Muscle of back (tissue), 11 donors: ENCODE results near the gene SCAPER. TPM values are rescaled to one million over a fixed set of nuclear protein-coding genes. Genes with fewer than 3 reads are reported as not detected.

Experiments used
- DNase-seq, 3 donors: peaks; one replicate each; pipeline versions ENCODE4 v3.0.0 to v3.0.0-alpha.2; 2013
- polyA plus RNA-seq, 10 donors: library from polyadenylated mRNA; unstranded; fragments of 120-200 nt; gene quantifications; one replicate each; pipeline ENCODE4 v1.2.1, GENCODE V29; 2013; ENCODE audit not compliant: insufficient read length in 10 of 10

SCAPER gene
- polyA plus RNA-seq, 10 donors, result 33.9 to 94.7 (median 53.3) TPM

- peak in 1 of 3 donors; percentile 4 for DNase-seq
These were observed 226.4 kb downstream of the SCAPER start for GRCh38 chr15:76678766-76679165.

- DNase-seq, result peak in 1 of 3 donors; percentile 7
These were observed 230.3 kb downstream of the SCAPER start for GRCh38 chr15:76674883-76675282.

- no peak for DNase-seq
These were observed 235.5 kb downstream of the SCAPER start for GRCh38 chr15:76669521-76670207.

- no peak for DNase-seq
These were observed 236.2 kb downstream of the SCAPER start for GRCh38 chr15:76668900-76669299.

GRCh38 chr15:76667943-76668715 is 237.0 kb downstream of the SCAPER start:
- DNase-seq, result no peak

GRCh38 chr15:76664895-76665294 is 240.2 kb downstream of the SCAPER start:
- peak in 1 of 3 donors; percentile 3 for DNase-seq

- no peak for DNase-seq
These were observed 240.7 kb downstream of the SCAPER start for GRCh38 chr15:76664411-76664810.

GRCh38 chr15:76663529-76663928 is 241.6 kb downstream of the SCAPER start:
- no peak for DNase-seq

GRCh38 chr15:76648732-76649444 is 256.3 kb downstream of the SCAPER start:
- DNase-seq, result no peak

- no peak for DNase-seq
These were observed 257.5 kb downstream of the SCAPER start for GRCh38 chr15:76647612-76648011.

GRCh38 chr15:76644646-76645045 is 260.5 kb downstream of the SCAPER start:
- no peak for DNase-seq

- no peak for DNase-seq
These were observed 262.5 kb downstream of the SCAPER start for GRCh38 chr15:76642671-76643070.

GRCh38 chr15:76637166-76637565 is 268.0 kb downstream of the SCAPER start:
- no peak for DNase-seq

GRCh38 chr15:76636059-76636458 is 269.1 kb downstream of the SCAPER start:
- peak in 1 of 3 donors; percentile 2 for DNase-seq

GRCh38 chr15:76626611-76627010 is 278.5 kb downstream of the SCAPER start:
- DNase-seq, result no peak

- DNase-seq, result no peak
These were observed 279.9 kb downstream of the SCAPER start for GRCh38 chr15:76625267-76625666.

- no peak for DNase-seq
These were observed 290.4 kb downstream of the SCAPER start for GRCh38 chr15:76614725-76615124.

GRCh38 chr15:76588811-76589747 is 316.1 kb downstream of the SCAPER start:
- no peak for DNase-seq

- DNase-seq, result no peak
These were observed 319.6 kb downstream of the SCAPER start for GRCh38 chr15:76585576-76585897.

- DNase-seq, result no peak
These were observed 320.1 kb downstream of the SCAPER start for GRCh38 chr15:76584868-76585575.

GRCh38 chr15:76582550-76582949 is 322.6 kb downstream of the SCAPER start:
- DNase-seq, result no peak
